Fibroblast of lung (primary cell): ENCODE results near the gene RFX1. TPM values are rescaled to one million over a fixed set of nuclear protein-coding genes. Genes with fewer than 3 reads are reported as not detected.
"Not testable (repeated sequence)": the region's sequence is repeated elsewhere in the genome, so short reads cannot be mapped to it uniquely, and the experiment has no call there.

ENCODE experiments used
- DNase-seq, 2 donors: peaks; one replicate each; pipeline versions ENCODE4 v3.0.0 to v3.0.0-alpha.2; 2010; ENCODE audit warnings: low read depth in 2 of 2
- H2AFZ ChIP-seq: 2 replicates; pipeline ENCODE4 v1.5.1; 2012; ENCODE audit warnings: low read length, control low read depth, inconsistent platforms
- H3K27ac ChIP-seq: 2 replicates; pipeline ENCODE4 v1.5.1; 2011; ENCODE audit warnings: low read length, control low read depth; ENCODE audit not compliant: insufficient read depth
- H3K27me3 ChIP-seq: 2 replicates; pipeline ENCODE4 v1.5.1; 2011; ENCODE audit warnings: mild to moderate bottlenecking, low read length; ENCODE audit not compliant: control insufficient read depth, insufficient read depth
- H3K36me3 ChIP-seq: 2 replicates; pipeline ENCODE4 v1.5.1; 2011; ENCODE audit warnings: low read length; ENCODE audit not compliant: control insufficient read depth, insufficient read depth
- H3K4me1 ChIP-seq: 2 replicates; pipeline ENCODE4 v1.5.1; 2011; ENCODE audit warnings: low read length; ENCODE audit not compliant: control insufficient read depth, insufficient read depth; ENCODE audit errors: extremely low read depth
- H3K4me2 ChIP-seq: 2 replicates; pipeline ENCODE4 v1.5.1; 2011; ENCODE audit warnings: low read length, control low read depth; ENCODE audit not compliant: insufficient read depth; ENCODE audit errors: extremely low read depth
- H3K4me3 ChIP-seq, 4 experiments: fragments of 200-600 bp in 1 of 4; sonication (generic) in 1 of 4; replicated peaks in 1 of 4; 2 replicates each; pipeline ENCODE4 v1.5.1; 2011 to 2016; ENCODE audit warnings: low read length in 4 of 4, low read depth in 3 of 4, mild to moderate bottlenecking in 3 of 4, control low read depth in 2 of 4, inconsistent platforms in 1 of 4, mixed read lengths in 1 of 4; ENCODE audit not compliant: insufficient read depth in 1 of 4; ENCODE audit errors: control extremely low read depth in 1 of 4
- H3K79me2 ChIP-seq: 2 replicates; pipeline ENCODE4 v1.5.1; 2012; ENCODE audit warnings: mild to moderate bottlenecking, low read length, inconsistent platforms; ENCODE audit not compliant: control insufficient read depth, insufficient read depth
- H3K9ac ChIP-seq: 2 replicates; pipeline ENCODE4 v1.5.1; 2011; ENCODE audit warnings: mild to moderate bottlenecking, low read length, control low read depth; ENCODE audit not compliant: insufficient read depth
- H3K9me3 ChIP-seq: 2 replicates; pipeline ENCODE4 v1.5.1; 2012; ENCODE audit warnings: low read depth, low read length; ENCODE audit not compliant: control insufficient read depth, insufficient read depth
- H4K20me1 ChIP-seq: 2 replicates; pipeline ENCODE4 v1.5.1; 2011; ENCODE audit warnings: low read length; ENCODE audit not compliant: control insufficient read depth, insufficient read depth; ENCODE audit errors: extremely low read depth
- EZH2 ChIP-seq: IDR thresholded peaks from 2 replicates; pipeline ENCODE4 v1.5.1; 2012; ENCODE audit warnings: low read length, control low read depth, mild to moderate bottlenecking; ENCODE audit errors: missing control alignments
- polyA plus RNA-seq, 2 donors: library from polyadenylated mRNA; depleted of rRNA in 1 of 2; stranded (reverse) in 1 of 2; unstranded in 1 of 2; fragments of >200 nt; gene quantifications; 2 replicates each; pipeline ENCODE4 v1.2.1, GENCODE V29; 2011 to 2012; ENCODE audit warnings: missing spikeins in 1 of 2
- total RNA-seq: library from RNA; depleted of rRNA; stranded (reverse); fragments of >200 nt; gene quantifications from 2 replicates; pipeline ENCODE4 v1.2.1, GENCODE V29; 2014
- TF ChIP-seq, protein P1 (sequence below), 2 donors: IDR thresholded peaks in 1 of 2; conservative IDR thresholded peaks in 1 of 2; 1 replicate in 1 of 2; 2 replicates in 1 of 2; pipeline ENCODE4 v1.5.1; 2011 to 2012; ENCODE audit warnings: low read length in 2 of 2, control low read depth in 1 of 2, inconsistent platforms in 1 of 2, low read depth in 1 of 2, mild to moderate bottlenecking in 1 of 2

The RFX1 gene
- total and polyA plus RNA-seq, 2 donors (not counting 1 experiment from before 2014, with no cell fraction given) = 0.44 to 2.6 TPM

DNA sequence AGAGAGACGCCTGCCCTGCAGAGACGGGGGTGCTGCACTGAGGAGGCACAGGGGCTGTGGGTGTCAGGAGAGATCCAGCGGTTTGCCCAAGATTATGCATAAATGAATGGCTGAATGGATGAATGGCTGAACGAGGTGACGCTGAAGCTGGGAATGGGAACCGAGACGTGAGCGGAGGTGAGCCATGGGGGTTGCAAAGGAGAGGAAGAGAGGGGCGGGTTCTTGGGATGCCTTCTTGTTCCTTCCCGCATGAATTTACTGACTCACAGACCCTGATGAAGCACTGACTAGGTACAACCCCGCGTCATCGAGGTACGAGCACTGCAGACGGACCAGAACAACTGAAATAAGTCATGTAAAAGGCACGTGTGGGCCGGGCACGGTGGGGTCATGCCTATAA lies 37.1 kb downstream of the RFX1 start:
- no peak overlapping the region for H3K4me3 ChIP-seq
- H3K4me1 ChIP-seq = no peaks in the 10 kb centered on the region
- DNase-seq = no peak
- no peaks in the 10 kb centered on the region for H3K9me3 ChIP-seq
- TF ChIP-seq EZH2 = no peak
- TF ChIP-seq, protein P1, sequence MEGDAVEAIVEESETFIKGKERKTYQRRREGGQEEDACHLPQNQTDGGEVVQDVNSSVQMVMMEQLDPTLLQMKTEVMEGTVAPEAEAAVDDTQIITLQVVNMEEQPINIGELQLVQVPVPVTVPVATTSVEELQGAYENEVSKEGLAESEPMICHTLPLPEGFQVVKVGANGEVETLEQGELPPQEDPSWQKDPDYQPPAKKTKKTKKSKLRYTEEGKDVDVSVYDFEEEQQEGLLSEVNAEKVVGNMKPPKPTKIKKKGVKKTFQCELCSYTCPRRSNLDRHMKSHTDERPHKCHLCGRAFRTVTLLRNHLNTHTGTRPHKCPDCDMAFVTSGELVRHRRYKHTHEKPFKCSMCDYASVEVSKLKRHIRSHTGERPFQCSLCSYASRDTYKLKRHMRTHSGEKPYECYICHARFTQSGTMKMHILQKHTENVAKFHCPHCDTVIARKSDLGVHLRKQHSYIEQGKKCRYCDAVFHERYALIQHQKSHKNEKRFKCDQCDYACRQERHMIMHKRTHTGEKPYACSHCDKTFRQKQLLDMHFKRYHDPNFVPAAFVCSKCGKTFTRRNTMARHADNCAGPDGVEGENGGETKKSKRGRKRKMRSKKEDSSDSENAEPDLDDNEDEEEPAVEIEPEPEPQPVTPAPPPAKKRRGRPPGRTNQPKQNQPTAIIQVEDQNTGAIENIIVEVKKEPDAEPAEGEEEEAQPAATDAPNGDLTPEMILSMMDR (conservative IDR thresholded peaks at IDR 0.05 in 1 of 2, IDR thresholded peaks at IDR 0.05 in 1 of 2; ENCODE audit: low read depth in 1 of 2, low read length in 2 of 2) = no peak
- no peaks in the 10 kb centered on the region for H3K79me2 ChIP-seq
- H3K9ac ChIP-seq = no peak overlapping the region
- no peak overlapping the region for H2AFZ ChIP-seq
- no peaks in the 10 kb centered on the region for H3K27me3 ChIP-seq
- no peaks in the 10 kb centered on the region for H4K20me1 ChIP-seq
- H3K36me3 ChIP-seq = peaks cover 16% of the 10 kb centered on the region
- H3K27ac ChIP-seq = no peak overlapping the region
- no peak overlapping the region for H3K4me2 ChIP-seq

DNA sequence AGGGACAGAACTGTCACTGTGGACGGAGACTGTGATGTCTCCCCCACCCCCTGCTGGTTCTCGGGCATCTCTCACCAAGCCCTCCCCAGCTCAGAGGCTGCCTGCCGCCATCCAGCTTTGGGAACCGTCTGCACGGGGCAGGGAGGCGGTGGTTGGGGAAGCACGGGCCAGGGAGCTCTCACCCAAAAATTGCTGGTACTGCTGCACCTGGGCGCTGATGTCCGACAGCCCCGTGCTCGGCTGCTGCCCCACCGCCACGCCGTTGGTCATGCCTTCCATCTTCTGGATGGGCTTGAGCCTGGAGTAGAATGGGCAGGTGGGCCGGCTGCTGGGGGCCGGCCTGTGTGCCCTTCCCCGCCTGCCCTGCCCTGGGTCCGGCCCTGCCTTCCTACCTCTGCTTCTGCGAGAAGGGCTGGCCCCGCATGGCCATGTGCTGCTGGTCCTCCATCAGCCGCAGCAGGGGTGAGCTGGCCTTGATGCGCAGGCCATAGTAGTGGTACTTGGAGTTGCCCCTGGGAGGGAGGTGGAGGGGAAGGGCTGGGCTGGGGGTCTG lies 37.7 kb downstream of the RFX1 start:
- H3K4me3 ChIP-seq = no peak overlapping the region
- H3K27ac ChIP-seq = no peak overlapping the region
- H3K79me2 ChIP-seq = no peaks in the 10 kb centered on the region
- no peaks in the 10 kb centered on the region for H3K4me1 ChIP-seq
- DNase-seq = no peak
- H3K27me3 ChIP-seq = no peaks in the 10 kb centered on the region
- no peak overlapping the region for H2AFZ ChIP-seq
- no peaks in the 10 kb centered on the region for H4K20me1 ChIP-seq
- H3K9me3 ChIP-seq = no peaks in the 10 kb centered on the region
- H3K4me2 ChIP-seq = no peak overlapping the region
- H3K9ac ChIP-seq = no peak overlapping the region
- H3K36me3 ChIP-seq = peaks cover 18% of the 10 kb centered on the region
- TF ChIP-seq, protein P1 (conservative IDR thresholded peaks at IDR 0.05 in 1 of 2, IDR thresholded peaks at IDR 0.05 in 1 of 2; ENCODE audit: low read depth in 1 of 2, low read length in 2 of 2) = no peak
- no peak for TF ChIP-seq EZH2

DNA sequence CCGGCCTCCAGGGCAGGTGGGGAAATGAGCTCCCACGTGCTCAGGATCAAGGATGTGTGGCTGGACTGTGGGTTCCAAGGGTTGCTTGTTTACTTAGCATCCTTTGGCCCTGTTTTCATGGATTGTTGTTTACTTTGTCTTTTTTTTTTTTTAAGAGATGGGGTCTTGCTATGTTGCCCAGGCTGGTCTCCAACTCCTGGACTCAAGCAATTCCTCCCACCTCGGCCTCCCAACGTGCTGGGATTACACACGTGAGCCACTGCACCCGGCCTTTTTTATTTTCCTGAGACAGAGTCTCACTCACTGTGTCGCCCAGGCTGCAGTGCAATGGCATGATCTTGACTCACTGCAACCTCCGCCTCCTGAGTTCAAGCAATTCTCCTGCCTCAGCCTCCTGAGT lies 38.9 kb downstream of the RFX1 start:
- H3K9me3 ChIP-seq, H4K20me1 ChIP-seq, H3K4me2 ChIP-seq, H3K27ac ChIP-seq, H3K4me3 ChIP-seq, H3K27me3 ChIP-seq, H2AFZ ChIP-seq, H3K4me1 ChIP-seq, H3K9ac ChIP-seq, H3K79me2 ChIP-seq, DNase-seq: not testable (repeated sequence)
- peaks cover 19% of the 10 kb centered on the region for H3K36me3 ChIP-seq
